NCI-H1092 treated with DMSO at 0.1 percent for 48 hours (cell line): ENCODE measurements around the gene C11orf24.
"Not testable (repeated sequence)": the region's sequence is repeated elsewhere in the genome, so short reads cannot be mapped to it uniquely, and the experiment has no call there.

Experiments
- DNase-seq: peaks from one replicate; lab custom pipeline; 2025; lab: John Stamatoyannopoulos, UW

Gene C11orf24

DNA sequence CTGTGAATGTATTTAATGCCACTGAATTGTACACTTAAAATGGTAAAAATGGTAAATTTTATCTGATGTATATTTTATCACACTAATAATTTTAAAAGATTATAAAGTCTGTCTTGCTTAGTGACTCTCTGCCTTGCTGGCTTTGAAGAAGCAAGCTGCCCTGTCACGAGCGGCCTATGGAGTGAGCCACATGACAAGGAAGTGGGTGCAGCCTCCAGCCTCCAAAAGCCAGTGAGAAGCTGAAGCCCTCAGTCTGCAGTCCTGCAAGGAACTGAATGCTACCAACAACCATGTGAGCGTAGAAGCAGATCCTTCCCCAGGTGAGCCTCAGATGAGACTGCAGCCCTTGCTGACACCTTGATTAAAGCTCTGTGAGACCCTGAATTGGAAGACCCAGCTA, 20.0 kb downstream of the C11orf24 start:
- no peak for DNase-seq

DNA sequence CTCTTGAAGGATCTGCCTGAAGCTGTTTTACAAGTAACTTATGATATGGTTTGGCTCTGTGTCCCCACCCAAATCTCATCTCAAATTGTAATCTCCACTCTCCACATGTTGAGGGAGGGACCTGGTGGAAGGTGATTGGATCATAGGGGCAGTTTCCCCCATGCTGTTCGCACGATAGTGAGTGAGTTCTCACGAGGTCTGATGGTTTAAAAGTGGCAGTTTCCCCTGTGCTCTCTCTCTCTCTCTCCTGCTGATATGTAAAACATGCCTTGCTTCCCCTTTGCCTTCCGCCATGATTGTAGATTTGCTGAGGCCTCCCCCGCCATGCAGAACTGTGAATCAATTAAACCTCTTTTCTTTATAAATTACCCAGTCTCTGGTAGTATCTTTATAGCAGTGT, 26.9 kb downstream of the C11orf24 start:
- not testable (repeated sequence) for DNase-seq

DNA sequence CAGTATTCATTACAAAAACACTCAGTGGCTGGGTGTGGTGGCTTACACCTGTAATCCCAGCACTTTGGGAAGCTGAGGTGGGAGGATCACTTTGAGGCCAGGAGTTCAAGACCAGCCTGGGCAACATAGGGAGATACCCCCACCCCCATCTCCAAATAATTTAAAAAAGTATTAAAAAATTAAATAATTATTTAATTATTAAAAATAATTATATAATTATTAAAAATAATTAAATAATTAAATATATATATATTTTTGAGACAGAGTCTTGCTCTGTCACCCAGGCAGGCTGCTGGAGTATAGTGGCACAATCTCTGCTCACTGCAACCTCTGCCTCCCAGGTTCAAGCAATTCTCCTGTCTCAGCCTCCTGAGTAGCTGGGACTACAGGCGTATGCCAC, 27.9 kb downstream of the C11orf24 start:
- not testable (repeated sequence) for DNase-seq

DNA sequence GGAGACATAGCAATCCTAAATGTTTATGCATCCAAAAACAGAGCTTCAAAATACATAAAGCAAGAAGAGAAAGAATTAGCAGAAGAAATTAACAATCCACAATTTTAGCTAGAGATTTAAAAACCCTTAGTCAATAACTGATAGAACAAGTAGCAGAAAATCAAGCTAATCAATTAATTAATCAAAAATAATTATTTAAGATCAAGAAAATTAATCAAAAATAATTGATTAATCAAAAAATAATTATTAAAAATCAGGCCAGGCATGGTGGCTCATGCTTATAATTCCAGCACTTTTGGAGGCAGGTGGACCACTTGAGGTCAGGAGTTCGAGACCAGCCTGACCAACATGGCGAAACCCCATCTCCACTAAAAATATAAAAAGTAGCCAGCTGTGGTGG, 29.2 kb downstream of the C11orf24 start:
- DNase-seq, result no peak

DNA sequence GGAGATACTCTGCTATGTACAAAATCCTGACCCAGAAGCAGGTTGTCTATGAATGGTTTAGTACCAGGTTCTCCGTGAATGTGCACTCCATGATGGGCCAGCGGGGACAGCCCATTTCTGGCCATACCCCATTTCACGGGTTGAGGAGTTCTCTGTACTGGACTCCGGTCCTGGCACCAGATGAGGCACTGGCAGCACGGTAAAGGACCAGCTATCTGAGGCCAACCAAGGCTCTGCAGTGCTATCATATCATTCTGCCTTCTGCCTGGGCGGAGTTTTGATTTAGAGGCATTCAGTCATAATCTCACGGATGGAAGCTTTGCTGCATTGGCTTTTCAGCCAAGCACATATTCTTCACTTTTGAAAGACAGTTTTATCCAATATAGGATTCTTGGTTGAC, 40.2 kb downstream of the C11orf24 start:
- no peak for DNase-seq

GRCh38 chr11:68229601-68230000, 42.2 kb downstream of the C11orf24 start:
- no peak for DNase-seq

- DNase-seq, result no peak
These were observed 45.4 kb downstream of the C11orf24 start for GRCh38 chr11:68226421-68226820.

DNA sequence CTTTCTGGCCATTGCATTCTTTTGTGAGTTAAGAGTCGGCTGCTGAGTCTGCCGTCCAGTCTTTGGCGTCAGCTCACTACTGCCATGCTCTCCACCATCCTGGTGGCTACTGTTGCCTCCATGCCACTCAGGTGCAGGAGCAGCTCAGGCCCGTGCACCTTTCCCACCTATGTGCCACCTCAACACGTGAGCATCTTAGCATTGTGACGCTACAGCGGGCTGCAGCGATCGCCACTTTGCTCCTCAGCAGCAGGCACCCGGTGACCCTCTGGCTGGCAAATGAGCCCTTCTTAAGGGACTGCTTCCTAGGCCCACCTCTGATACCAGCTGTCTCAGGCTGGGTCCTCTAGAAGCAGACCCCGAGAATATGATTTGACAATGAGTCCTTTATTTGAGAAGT, 47.2 kb downstream of the C11orf24 start:
- DNase-seq, result no peak

- no peak for DNase-seq
These were observed 48.5 kb downstream of the C11orf24 start for GRCh38 chr11:68223275-68223674.

DNA sequence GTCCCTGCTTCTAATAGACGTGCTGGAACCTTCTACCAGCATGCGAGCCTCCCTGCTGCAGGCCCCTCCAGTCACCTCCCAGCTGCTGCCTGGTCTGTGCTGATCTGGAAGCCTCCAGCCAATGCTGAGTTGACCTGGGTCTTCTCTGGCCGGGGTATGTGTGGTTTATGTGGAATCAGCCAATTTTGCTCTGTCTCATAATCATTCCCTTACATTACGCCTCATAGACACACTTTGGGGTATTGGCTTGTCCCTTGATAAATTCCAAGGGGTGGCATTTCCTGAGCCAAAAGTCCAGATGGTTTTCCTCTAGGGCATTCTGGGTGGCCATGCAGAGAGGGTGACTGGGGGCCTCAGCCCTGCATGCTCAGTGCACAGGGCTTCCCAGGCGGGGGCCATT, 50.4 kb downstream of the C11orf24 start:
- DNase-seq, result no peak

- DNase-seq, result no peak
These were observed 55.4 kb downstream of the C11orf24 start for GRCh38 chr11:68216171-68216938.

DNA sequence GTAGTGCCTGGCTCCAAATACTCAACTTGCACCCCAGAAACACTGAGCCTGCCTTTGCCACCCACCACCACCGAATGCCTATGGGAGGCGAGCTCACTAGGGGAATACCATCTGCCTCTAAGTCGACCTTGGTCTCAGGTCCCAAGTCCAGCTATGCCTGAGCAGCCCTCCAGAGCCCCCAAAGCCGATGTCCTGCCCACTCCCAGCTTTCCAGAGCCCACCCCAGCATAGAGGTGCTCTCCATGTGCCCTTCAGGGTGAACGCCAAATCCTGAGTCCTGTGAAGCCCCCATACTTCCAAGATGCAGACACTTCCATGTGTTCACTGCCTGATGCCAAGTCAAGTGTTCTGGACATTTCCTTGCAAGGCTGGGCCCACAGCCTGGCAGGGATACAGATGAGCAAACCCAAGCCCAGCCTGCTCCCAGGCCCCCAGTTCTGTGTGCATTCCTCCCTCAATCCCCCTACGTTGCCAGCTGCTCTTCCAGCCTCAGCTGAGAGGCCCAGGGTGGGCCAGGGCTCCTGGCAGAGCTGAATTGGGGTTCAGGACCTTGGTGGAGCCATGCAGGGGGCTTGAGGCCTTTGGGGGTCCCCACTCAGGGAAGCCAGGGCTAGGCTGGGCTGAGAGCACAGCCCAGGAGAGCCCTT, 56.1 kb downstream of the C11orf24 start:
- DNase-seq, result no peak

DNA sequence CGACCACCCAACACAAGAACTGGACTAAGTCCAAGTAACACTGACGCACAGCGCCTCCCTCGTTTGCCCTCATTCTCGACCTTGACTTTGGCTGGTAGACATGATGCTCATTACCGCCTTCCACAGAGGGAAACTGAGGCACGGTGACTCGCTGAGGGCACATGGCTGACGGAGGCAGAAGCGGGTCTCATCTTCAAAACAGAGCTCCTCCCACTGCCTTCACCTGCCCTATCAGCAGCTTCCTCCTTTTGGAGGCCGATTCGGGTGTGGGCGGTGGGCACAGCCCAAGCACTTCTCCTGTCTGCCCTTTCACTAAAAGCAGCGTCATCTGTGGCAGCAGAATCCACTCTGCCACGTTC, 56.7 kb downstream of the C11orf24 start:
- no peak for DNase-seq

DNA sequence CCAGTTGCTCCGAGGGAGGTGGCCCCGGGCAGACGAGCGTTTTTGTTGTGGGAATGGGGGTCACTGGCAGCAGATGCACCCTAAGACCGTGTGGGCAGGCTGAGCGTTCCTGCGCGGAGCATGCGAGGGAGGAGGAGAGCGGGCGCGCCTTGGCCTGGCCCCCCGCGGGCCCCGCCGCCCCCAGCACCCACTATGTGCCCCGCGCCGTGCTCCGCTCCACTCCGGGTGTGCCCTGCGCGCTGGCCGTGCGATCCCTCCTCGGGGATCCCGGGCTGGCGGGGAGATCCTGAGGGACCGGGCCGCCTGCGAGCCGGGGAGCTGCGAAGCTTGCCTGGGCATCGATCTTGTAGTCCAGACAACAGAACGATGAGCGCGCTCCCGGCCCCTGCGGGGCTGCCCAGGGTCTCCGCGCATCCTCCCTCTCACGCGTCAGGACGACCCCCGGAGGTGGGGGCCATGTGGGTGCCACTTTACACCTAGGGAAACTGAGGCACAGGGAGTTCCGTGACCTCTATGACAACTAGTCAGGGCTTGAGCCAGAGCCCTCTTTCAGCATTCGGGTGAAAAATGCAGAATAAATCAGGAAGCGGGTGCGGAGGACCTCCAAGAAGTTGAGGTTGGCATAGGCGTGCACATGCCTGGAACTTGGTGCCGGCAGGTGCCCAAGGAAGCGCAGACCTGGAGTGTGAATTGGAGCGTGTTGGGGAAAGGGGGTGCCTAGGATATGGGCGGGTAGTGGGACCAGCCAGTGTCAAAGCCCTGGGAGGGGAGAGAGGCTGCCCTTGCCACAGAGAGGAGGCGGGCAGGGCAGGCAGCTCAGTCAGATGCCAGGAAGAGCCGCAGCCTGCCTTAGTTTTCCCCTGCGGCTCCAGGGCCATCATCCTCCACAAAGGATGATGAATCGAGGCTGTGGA, 57.3 kb downstream of the C11orf24 start:
- DNase-seq, result peak; percentile 56

GRCh38 chr11:68213555-68214172, 58.1 kb downstream of the C11orf24 start:
- DNase-seq, result peak; percentile 91

DNA sequence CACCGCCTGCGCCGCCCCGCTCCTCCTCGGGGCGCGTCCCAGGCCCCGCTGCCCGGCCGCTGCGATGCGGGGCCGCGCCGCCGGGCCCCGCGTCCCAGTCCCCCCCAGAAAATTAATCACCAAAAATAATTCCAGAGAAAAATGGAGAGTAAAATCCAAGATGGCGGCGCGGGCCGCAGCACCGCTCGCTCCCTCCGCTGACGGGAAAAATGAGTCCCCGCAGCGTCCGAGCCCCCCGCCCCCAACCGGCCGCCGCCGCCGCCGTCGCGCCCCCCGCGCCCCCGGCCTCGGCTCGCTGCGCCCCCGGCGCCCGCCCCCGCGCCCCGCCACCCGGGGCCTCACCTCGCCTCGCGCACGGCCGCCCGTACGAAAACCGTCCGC, 58.6 kb downstream of the C11orf24 start, which contains the start of gene KMT5B:
TSS of gene KMT5B (minus strand) at position 162 of the 381 bp plus-strand sequence. CDS start 23,220 bp downstream, outside the sequence.
- peak; percentile 60 for DNase-seq

DNA sequence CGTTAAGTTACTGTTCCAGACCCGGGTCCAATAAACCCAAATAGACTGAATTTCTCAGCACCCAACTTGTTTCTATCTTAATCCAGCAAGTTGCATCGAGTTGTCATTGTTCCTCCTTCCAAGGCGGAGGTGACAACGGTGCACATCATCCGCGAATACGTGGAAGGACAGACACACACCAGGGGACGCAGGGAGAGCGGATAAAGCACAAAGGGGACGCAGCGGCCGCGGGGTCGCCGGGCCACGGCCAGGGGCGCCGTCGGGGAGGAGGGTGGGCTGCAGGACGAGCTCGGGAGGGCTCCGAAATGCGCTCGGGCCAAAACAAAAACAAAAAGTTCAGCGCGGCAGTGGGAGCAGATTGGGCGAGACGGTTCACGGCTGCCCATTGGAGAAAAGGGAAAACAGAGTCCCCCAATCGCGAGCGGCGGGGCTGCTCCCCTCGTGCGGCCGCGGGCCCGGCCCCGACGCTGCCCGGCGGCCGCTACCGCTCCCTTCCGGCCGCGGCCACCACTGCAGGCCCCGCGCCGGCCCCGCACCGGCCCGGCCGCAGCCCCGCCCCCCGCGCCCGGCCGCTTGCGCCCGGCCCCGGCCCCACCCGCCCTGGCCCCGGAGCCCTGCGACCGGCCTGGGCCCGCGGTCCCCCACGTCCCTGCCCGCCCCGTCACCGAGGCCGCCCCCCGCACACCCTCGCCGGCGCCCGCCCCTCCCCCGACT, 59.2 kb downstream of the C11orf24 start:
- DNase-seq, result peak; percentile 60

DNA sequence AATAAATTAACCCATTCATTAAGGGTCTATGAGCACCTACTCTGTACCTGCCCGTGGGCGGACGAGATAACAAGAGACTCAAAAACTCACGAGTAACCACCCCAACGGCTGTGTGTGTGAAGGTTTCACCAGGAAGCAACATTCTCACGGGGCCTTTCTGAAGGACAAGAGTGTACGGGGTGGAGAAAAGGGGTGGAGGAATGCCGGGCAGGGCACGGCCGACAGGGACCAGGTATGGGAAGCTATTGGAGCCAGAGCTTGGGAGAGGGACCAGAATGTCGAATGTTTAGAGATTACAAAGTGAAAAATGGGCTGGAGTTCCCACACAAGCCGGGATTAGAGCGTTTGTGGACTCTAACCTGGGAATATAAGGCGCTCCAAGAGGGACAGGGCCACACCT, 60.2 kb downstream of the C11orf24 start:
- DNase-seq, result no peak
